ENCODE results near the gene EYA2. TPM values are rescaled to one million over a fixed set of nuclear protein-coding genes. Genes with fewer than 3 reads are reported as not detected.

Gene EYA2
- total and polyA plus RNA-seq, 2 donors = 11.1 to 28.5 TPM

DNA sequence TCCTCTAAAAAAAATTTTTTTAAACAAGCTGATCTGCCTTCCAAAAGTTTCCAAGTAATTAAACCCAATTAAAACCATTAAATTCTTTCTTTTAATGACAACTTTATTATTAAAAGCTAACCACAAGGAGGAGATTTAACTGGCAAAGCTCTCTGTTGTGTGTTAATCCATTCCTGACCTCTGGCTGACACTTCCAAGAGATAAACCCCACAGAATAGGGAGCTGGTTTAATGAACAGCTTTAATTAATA, 230.8 kb downstream of the EYA2 start:
- H3K27me3 ChIP-seq (ENCODE audit: control insufficient read depth in 2 of 2, insufficient read depth in 1 of 2, low read length in 1 of 2) = peaks cover 0 to 12% of the 10 kb centered on the region in 2 donors
- no peak for DNase-seq (ENCODE audit: low read depth in 6 of 9, low spot score in 9 of 9)
- no peak overlapping the region for H3K4me3 ChIP-seq (ENCODE audit: low read length in 2 of 2)
- no peaks in the 10 kb centered on the region for H3K9me3 ChIP-seq (ENCODE audit: control insufficient read depth in 2 of 2, insufficient read depth in 1 of 2, low read length in 1 of 2)
- no peaks in the 10 kb centered on the region for H3K36me3 ChIP-seq (ENCODE audit: control insufficient read depth in 2 of 2, insufficient read depth in 2 of 2, low read length in 1 of 2)
- peaks cover 0 to 9% of the 10 kb centered on the region in 2 donors for H3K4me1 ChIP-seq (ENCODE audit: control insufficient read depth in 2 of 2, insufficient read depth in 2 of 2, low read length in 2 of 2)
- H3K27ac ChIP-seq (ENCODE audit: low read depth in 1 of 2, low read length in 1 of 2) = peak overlapping the region; percentile 2 to 73

DNA sequence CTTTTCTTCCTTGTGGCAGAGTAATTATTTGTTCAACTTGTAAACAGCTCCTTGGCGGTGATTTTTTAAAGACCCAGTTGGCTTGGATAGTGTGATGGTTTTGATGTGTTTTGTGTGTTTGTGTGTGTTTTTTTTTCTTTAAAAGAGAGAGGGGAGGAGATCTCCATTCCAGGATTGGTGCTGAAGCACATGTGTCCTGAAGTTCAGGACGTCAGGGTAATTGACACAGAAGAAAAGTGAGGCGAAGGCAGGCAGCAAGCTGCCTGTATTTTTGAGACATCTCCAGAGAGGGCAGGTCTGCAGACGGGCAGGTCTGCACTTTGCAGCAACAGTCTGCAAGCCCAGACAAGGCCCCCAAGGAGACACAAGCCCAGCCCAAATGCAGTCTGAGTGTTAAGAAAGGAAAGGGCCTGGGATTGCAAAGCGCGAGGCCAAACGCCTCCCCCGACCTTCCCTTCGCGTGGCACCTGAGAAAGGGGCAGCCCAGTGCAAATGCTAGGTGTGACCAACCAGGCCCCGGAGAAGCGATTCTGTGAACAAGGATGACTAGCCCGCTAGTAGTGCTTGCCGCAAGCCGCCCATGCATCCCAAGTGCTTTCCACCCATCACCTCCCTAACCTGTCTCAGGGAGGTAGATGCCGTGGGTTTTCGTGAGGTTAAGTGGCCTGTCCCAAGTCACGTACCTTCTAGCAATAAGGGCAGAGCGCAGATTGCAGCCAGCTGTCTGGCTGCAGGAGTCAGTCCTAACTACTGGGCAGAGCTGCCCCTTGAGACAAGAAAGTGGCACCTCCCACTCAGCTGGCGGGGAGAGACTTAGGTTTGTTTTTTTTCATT, 231.3 kb downstream of the EYA2 start:
- Histone ChIP-seq H3K27me3 (ENCODE audit: control insufficient read depth in 2 of 2, insufficient read depth in 1 of 2, low read length in 1 of 2) (peaks cover 0 to 12% of the 10 kb centered on the region in 2 donors), H3K4me1 (ENCODE audit: control insufficient read depth in 2 of 2, insufficient read depth in 2 of 2, low read length in 2 of 2) (peaks cover 0 to 9% of the 10 kb centered on the region in 2 donors), H3K27ac (ENCODE audit: low read depth in 1 of 2, low read length in 1 of 2) (peak overlapping the region; percentile 7 to 73), H3K4me3 (ENCODE audit: low read length in 2 of 2) (no peak overlapping the region), H3K9me3 (ENCODE audit: control insufficient read depth in 2 of 2, insufficient read depth in 1 of 2, low read length in 1 of 2) (no peaks in the 10 kb centered on the region), H3K36me3 (ENCODE audit: control insufficient read depth in 2 of 2, insufficient read depth in 2 of 2, low read length in 1 of 2) (no peaks in the 10 kb centered on the region)
- peak in 1 of 9 donors; percentile 18 for DNase-seq (ENCODE audit: low read depth in 6 of 9, low spot score in 9 of 9)
- 80% methylated on average over 20 of the region's 20 CpGs for WGBS

DNA sequence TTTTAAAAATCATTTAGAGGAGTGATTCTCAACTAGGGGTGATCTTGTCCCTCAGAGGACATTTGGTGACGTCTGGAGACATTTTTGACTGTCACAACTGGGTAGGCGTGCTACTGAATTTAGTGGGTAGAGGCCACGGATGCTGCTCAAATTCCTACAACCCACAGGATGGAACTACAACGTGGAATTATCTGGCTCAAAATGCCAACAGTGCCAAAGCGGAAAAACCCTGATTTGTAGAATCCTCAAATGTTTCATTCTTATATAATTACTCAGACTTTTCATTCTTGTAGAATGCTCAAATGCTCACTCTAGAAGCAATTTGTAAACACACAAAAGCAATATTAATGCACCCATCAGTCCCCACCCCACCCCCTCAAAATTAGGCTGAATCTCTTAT, 232.1 kb downstream of the EYA2 start:
- Histone ChIP-seq H3K4me3 (ENCODE audit: low read length in 2 of 2) (no peak overlapping the region), H3K27ac (ENCODE audit: low read depth in 1 of 2, low read length in 1 of 2) (peak overlapping the region in 1 of 2 donors; percentile 7), H3K9me3 (ENCODE audit: control insufficient read depth in 2 of 2, insufficient read depth in 1 of 2, low read length in 1 of 2) (no peaks in the 10 kb centered on the region), H3K4me1 (ENCODE audit: control insufficient read depth in 2 of 2, insufficient read depth in 2 of 2, low read length in 2 of 2) (peaks cover 0 to 9% of the 10 kb centered on the region in 2 donors), H3K36me3 (ENCODE audit: control insufficient read depth in 2 of 2, insufficient read depth in 2 of 2, low read length in 1 of 2) (no peaks in the 10 kb centered on the region), H3K27me3 (ENCODE audit: control insufficient read depth in 2 of 2, insufficient read depth in 1 of 2, low read length in 1 of 2) (peaks cover 0 to 12% of the 10 kb centered on the region in 2 donors)
- DNase-seq (ENCODE audit: low read depth in 6 of 9, low spot score in 9 of 9) = no peak
- 88% methylated on average over 5 of the region's 5 CpGs for WGBS

DNA sequence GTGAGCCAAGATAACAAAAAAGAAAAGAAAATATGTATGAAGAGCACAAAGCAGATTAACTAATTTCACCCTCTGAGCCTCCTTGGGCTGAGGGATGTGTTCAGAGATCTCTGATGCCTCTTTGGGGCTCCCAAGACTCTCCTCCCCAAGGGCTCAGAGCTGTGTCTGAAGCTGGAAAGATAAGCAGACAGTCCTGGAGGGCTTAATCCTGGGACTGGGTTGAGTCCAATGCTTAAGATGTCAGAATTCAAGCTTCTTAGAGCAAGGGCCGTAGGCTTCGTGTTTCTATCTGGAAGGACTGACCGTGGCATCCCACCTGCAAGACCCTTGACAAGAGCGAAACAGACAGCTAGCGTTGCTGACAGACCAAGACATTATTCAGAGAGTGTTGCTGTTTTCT, 232.9 kb downstream of the EYA2 start:
- H3K4me3 ChIP-seq (ENCODE audit: low read length in 2 of 2) = no peak overlapping the region
- peaks cover 0 to 12% of the 10 kb centered on the region in 2 donors for H3K27me3 ChIP-seq (ENCODE audit: control insufficient read depth in 2 of 2, insufficient read depth in 1 of 2, low read length in 1 of 2)
- WGBS = 93% methylated on average over 5 of the region's 5 CpGs
- H3K36me3 ChIP-seq (ENCODE audit: control insufficient read depth in 2 of 2, insufficient read depth in 2 of 2, low read length in 1 of 2) = no peaks in the 10 kb centered on the region
- peak overlapping the region; percentile 64 to 71 for H3K27ac ChIP-seq (ENCODE audit: low read depth in 1 of 2, low read length in 1 of 2)
- peaks cover 0 to 9% of the 10 kb centered on the region in 2 donors for H3K4me1 ChIP-seq (ENCODE audit: control insufficient read depth in 2 of 2, insufficient read depth in 2 of 2, low read length in 2 of 2)
- no peak for DNase-seq (ENCODE audit: low read depth in 6 of 9, low spot score in 9 of 9)
- no peaks in the 10 kb centered on the region for H3K9me3 ChIP-seq (ENCODE audit: control insufficient read depth in 2 of 2, insufficient read depth in 1 of 2, low read length in 1 of 2)

- Histone ChIP-seq H3K4me3 (ENCODE audit: low read length in 2 of 2) (no peak overlapping the region), H3K9me3 (ENCODE audit: control insufficient read depth in 2 of 2, insufficient read depth in 1 of 2, low read length in 1 of 2) (no peaks in the 10 kb centered on the region), H3K36me3 (ENCODE audit: control insufficient read depth in 2 of 2, insufficient read depth in 2 of 2, low read length in 1 of 2) (no peaks in the 10 kb centered on the region), H3K4me1 (ENCODE audit: control insufficient read depth in 2 of 2, insufficient read depth in 2 of 2, low read length in 2 of 2) (peaks cover 0 to 9% of the 10 kb centered on the region in 2 donors), H3K27ac (ENCODE audit: low read depth in 1 of 2, low read length in 1 of 2) (peak overlapping the region in 1 of 2 donors; percentile 78), H3K27me3 (ENCODE audit: control insufficient read depth in 2 of 2, insufficient read depth in 1 of 2, low read length in 1 of 2) (peaks cover 0 to 12% of the 10 kb centered on the region in 2 donors)
- WGBS = 59% methylated on average over 6 of the region's 6 CpGs
- DNase-seq (ENCODE audit: low read depth in 6 of 9, low spot score in 9 of 9) = peak in 1 of 9 donors; percentile 20
Measured at GRCh38 chr20:47127999-47128398, 233.4 kb downstream of the EYA2 start.

DNA sequence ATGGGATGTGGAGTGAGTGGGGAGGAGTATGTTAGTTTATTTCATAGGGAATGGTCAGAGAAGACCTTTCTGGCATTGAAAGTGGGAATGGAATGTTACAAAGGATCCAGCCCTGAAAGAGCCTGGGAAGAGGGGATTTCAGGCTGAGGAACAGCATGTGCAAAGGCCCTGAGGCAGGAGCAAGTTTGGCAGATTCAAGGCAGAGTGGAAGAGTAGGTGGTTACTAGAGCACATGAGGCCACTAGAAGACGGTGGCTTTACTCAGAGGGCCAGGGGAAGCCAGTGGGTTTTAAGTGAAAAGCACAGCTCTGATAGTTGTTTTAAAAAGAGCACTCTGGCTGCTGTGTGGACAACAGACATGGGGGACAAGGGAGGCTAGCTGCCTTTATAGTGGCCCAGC, 234.7 kb downstream of the EYA2 start:
- peaks cover 0 to 12% of the 10 kb centered on the region in 2 donors for H3K27me3 ChIP-seq (ENCODE audit: control insufficient read depth in 2 of 2, insufficient read depth in 1 of 2, low read length in 1 of 2)
- H3K27ac ChIP-seq (ENCODE audit: low read depth in 1 of 2, low read length in 1 of 2) = peak overlapping the region in 1 of 2 donors; percentile 7
- no peaks in the 10 kb centered on the region for H3K9me3 ChIP-seq (ENCODE audit: control insufficient read depth in 2 of 2, insufficient read depth in 1 of 2, low read length in 1 of 2)
- no peaks in the 10 kb centered on the region for H3K36me3 ChIP-seq (ENCODE audit: control insufficient read depth in 2 of 2, insufficient read depth in 2 of 2, low read length in 1 of 2)
- H3K4me3 ChIP-seq (ENCODE audit: low read length in 2 of 2) = no peak overlapping the region
- peaks cover 0 to 8% of the 10 kb centered on the region in 2 donors for H3K4me1 ChIP-seq (ENCODE audit: control insufficient read depth in 2 of 2, insufficient read depth in 2 of 2, low read length in 2 of 2)
- DNase-seq (ENCODE audit: low read depth in 6 of 9, low spot score in 9 of 9) = no peak
- 89% methylated on average over 1 of the region's 1 CpG for WGBS

DNA sequence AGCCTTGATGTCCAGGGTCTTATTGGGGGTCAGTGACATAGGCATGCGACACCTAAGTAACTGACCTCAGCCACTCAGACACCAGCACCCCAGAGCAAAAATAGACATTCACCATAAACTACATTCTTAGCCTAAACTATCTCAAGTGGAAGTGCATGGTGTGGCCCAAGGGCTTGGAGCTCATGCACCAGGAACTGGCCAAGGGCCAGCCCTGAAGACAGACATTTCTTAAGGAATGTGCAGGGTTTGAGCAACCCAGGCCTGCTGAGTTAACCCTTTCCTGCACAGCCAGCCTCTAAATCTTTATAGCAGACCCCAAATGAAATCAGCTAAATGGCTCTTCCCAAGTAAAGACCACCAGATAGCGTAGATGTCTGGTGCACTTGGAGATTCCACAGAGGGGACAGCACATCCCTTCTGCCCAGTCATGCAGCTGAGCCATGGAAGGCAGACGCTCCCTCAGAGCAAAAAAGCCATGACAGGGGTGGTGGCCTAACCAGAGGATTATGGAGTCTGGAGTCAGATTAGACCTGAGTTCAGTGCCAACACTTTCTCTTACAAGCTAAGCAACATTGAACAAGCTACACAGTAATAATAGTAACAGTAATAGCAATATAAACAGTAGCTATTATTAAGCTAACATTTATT, 239.3 kb downstream of the EYA2 start:
- Histone ChIP-seq H3K27ac (ENCODE audit: low read depth in 1 of 2, low read length in 1 of 2) (no peak overlapping the region), H3K9me3 (ENCODE audit: control insufficient read depth in 2 of 2, insufficient read depth in 1 of 2, low read length in 1 of 2) (no peaks in the 10 kb centered on the region), H3K27me3 (ENCODE audit: control insufficient read depth in 2 of 2, insufficient read depth in 1 of 2, low read length in 1 of 2) (no peaks in the 10 kb centered on the region), H3K4me1 (ENCODE audit: control insufficient read depth in 2 of 2, insufficient read depth in 2 of 2, low read length in 2 of 2) (no peaks in the 10 kb centered on the region), H3K4me3 (ENCODE audit: low read length in 2 of 2) (no peak overlapping the region), H3K36me3 (ENCODE audit: control insufficient read depth in 2 of 2, insufficient read depth in 2 of 2, low read length in 1 of 2) (no peaks in the 10 kb centered on the region)
- DNase-seq (ENCODE audit: low read depth in 6 of 9, low spot score in 9 of 9) = no peak
- 98% methylated on average over 3 of the region's 3 CpGs for WGBS

DNA sequence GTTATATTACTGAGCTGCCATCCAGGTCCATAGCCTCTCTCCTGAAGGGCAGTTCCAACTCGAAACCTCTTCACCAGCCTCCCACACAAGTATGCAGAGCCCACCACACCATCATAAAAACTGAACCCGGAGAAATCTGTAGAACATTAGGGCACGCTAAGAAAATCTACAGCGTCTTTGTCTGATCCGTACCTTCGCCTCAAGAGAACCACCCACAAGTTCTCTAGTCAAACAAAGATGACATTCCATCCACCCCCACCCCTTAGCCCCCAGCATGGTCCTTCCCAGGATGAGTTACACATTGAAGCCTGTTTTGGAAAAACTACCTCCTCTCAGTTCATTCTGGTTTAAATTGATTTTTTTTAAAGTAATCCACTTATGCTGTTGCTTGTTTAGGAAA, 242.1 kb downstream of the EYA2 start:
- WGBS = 92% methylated on average over 6 of the region's 6 CpGs
- H3K4me1 ChIP-seq (ENCODE audit: control insufficient read depth in 2 of 2, insufficient read depth in 2 of 2, low read length in 2 of 2) = no peaks in the 10 kb centered on the region

DNA sequence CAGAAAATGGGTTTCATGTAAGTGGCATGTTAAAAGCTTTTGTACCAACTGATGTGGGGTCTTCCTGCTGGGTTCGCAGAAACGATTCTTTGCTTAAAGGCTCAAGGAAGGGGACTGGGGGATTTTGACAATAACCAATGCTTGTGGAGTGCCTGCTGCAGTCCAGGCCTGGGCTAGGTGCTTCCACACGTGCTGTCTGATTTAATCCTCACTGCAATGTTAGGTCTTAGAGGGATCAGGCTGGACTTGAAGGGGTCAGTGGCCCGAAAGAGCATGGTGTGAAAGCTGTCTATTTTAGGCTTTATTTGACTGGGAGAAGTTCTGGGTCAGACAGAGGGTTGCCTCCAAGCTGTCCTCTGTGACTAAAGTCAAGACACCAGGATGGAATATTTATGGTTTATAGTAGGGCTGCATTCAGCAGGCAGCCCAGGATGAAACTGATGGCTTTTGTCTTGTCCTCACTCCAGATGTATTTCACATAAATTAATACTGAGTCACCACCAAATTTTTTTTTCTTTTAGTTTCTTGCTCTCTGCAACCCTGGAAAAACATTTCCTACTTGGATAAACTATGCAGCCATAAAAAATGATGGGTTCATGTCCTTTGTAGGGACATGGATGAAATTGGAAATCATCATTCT, 242.7 kb downstream of the EYA2 start:
- Histone ChIP-seq H3K9me3 (ENCODE audit: control insufficient read depth in 2 of 2, insufficient read depth in 1 of 2, low read length in 1 of 2) (peaks cover 0 to 1% of the 10 kb centered on the region in 2 donors), H3K27me3 (ENCODE audit: control insufficient read depth in 2 of 2, insufficient read depth in 1 of 2, low read length in 1 of 2) (no peaks in the 10 kb centered on the region), H3K36me3 (ENCODE audit: control insufficient read depth in 2 of 2, insufficient read depth in 2 of 2, low read length in 1 of 2) (no peaks in the 10 kb centered on the region), H3K27ac (ENCODE audit: low read depth in 1 of 2, low read length in 1 of 2) (no peak overlapping the region), H3K4me3 (ENCODE audit: low read length in 2 of 2) (no peak overlapping the region), H3K4me1 (ENCODE audit: control insufficient read depth in 2 of 2, insufficient read depth in 2 of 2, low read length in 2 of 2) (no peaks in the 10 kb centered on the region)
- DNase-seq (ENCODE audit: low read depth in 6 of 9, low spot score in 9 of 9) = no peak
- 69% methylated on average over 4 of the region's 4 CpGs for WGBS

More for the DNA sequence above, 242.1 kb downstream of the EYA2 start:
- Histone ChIP-seq H3K27ac (ENCODE audit: low read depth in 1 of 2, low read length in 1 of 2) (no peak overlapping the region), H3K4me3 (ENCODE audit: low read length in 2 of 2) (no peak overlapping the region), H3K36me3 (ENCODE audit: control insufficient read depth in 2 of 2, insufficient read depth in 2 of 2, low read length in 1 of 2) (no peaks in the 10 kb centered on the region), H3K9me3 (ENCODE audit: control insufficient read depth in 2 of 2, insufficient read depth in 1 of 2, low read length in 1 of 2) (peaks cover 0 to 1% of the 10 kb centered on the region in 2 donors), H3K27me3 (ENCODE audit: control insufficient read depth in 2 of 2, insufficient read depth in 1 of 2, low read length in 1 of 2) (no peaks in the 10 kb centered on the region)
- DNase-seq (ENCODE audit: low read depth in 6 of 9, low spot score in 9 of 9) = no peak

All from thymus (tissue), 11 donors.